RWPE2 (cell line): ENCODE data around the gene GMPPA.

Experiments
- ATAC-seq: fragments of 200-7000 bp; cut with Tn5 transposase; 3 replicates; pipeline ENCODE4 v1.9.1; 2021; ENCODE audit warnings: low read depth
- DNase-seq: peaks from one replicate; pipeline ENCODE4 v3.0.0-alpha.2; 2020; ENCODE audit warnings: low spot score
- H3K27ac ChIP-seq: fragments of 450-650 bp; 2 replicates; pipeline ENCODE4 v1.5.1; 2017; ENCODE audit warnings: mild to moderate bottlenecking; ENCODE audit not compliant: poor library complexity, severe bottlenecking
- H3K27me3 ChIP-seq: fragments of 250-450 bp; sonication (Bioruptor Pico); 2 replicates; pipeline ENCODE4 v1.5.1; 2021; ENCODE audit warnings: mild to moderate bottlenecking, moderate library complexity; ENCODE audit not compliant: insufficient read depth, poor library complexity, severe bottlenecking
- H3K36me3 ChIP-seq: fragments of 250-450 bp; sonication (Bioruptor Pico); 2 replicates; pipeline ENCODE4 v1.5.1; 2020; ENCODE audit warnings: low read depth, mild to moderate bottlenecking, moderate library complexity
- H3K4me1 ChIP-seq: fragments of 250-450 bp; sonication (Bioruptor Pico); 2 replicates; pipeline ENCODE4 v1.5.1; 2021; ENCODE audit warnings: mild to moderate bottlenecking, moderate library complexity; ENCODE audit not compliant: insufficient read depth, poor library complexity, severe bottlenecking
- H3K4me3 ChIP-seq: fragments of 250-450 bp; sonication (Bioruptor Pico); 2 replicates; pipeline ENCODE4 v1.5.1; 2021; ENCODE audit warnings: mild to moderate bottlenecking, moderate library complexity; ENCODE audit not compliant: severe bottlenecking
- H3K9me3 ChIP-seq: fragments of 250-450 bp; sonication (Bioruptor Pico); 2 replicates; pipeline ENCODE4 v1.5.1; 2021; ENCODE audit warnings: mild to moderate bottlenecking, moderate library complexity; ENCODE audit not compliant: severe bottlenecking
- CTCF ChIP-seq: fragments of 450-650 bp; IDR thresholded peaks from one replicate; pipeline ENCODE4 v1.5.1; 2017; ENCODE audit warnings: mild to moderate bottlenecking, moderate library complexity; ENCODE audit not compliant: poor library complexity, severe bottlenecking

Gene GMPPA

GRCh38 chr2:219514196-219514761 lies 15.6 kb downstream of the GMPPA start, which contains the start of gene ASIC4:
Gene ASIC4, plus strand, starts transcription at chr2:219514482. Its CDS starts 243 bp downstream, at chr2:219514725.
- TF ChIP-seq CTCF = no peak
- no peak within 1 kb of the TSS for H3K4me3 ChIP-seq

GRCh38 chr2:219514836-219515235 lies 16.1 kb downstream of the GMPPA start:
- TF ChIP-seq CTCF = no peak
- H3K4me3 ChIP-seq = no peak overlapping the region
- H3K36me3 ChIP-seq = no peaks in the 10 kb centered on the region
- H3K27me3 ChIP-seq = peaks cover 56% of the 10 kb centered on the region
- no peak overlapping the region for H3K27ac ChIP-seq
- ATAC-seq (no peak), DNase-seq (no peak)
- no peaks in the 10 kb centered on the region for H3K4me1 ChIP-seq
- no peaks in the 10 kb centered on the region for H3K9me3 ChIP-seq

More at GRCh38 chr2:219514196-219514761, 15.6 kb downstream of the GMPPA start, which contains the start of gene ASIC4:
- Histone ChIP-seq H3K27me3 (peaks cover 60% of the 10 kb centered on the region), H3K9me3 (no peaks in the 10 kb centered on the region), H3K4me1 (no peaks in the 10 kb centered on the region), H3K27ac (no peak within 1 kb of the TSS), H3K36me3 (no peaks in the 10 kb centered on the region)
- DNase-seq (no peak), ATAC-seq (no peak)

GRCh38 chr2:219515874-219516629 lies 17.4 kb downstream of the GMPPA start:
- Histone ChIP-seq H3K36me3 (no peaks in the 10 kb centered on the region), H3K27ac (no peak overlapping the region), H3K27me3 (peaks cover 44% of the 10 kb centered on the region), H3K4me1 (no peaks in the 10 kb centered on the region), H3K4me3 (no peak overlapping the region), H3K9me3 (no peaks in the 10 kb centered on the region)
- no peak for TF ChIP-seq CTCF
- ATAC-seq (no peak), DNase-seq (no peak)

- TF ChIP-seq CTCF = no peak
- Histone ChIP-seq H3K27ac (no peak overlapping the region), H3K4me3 (no peak overlapping the region), H3K4me1 (peaks cover 3% of the 10 kb centered on the region), H3K36me3 (no peaks in the 10 kb centered on the region), H3K9me3 (no peaks in the 10 kb centered on the region), H3K27me3 (peaks cover 39% of the 10 kb centered on the region)
- DNase-seq = no peak
- ATAC-seq = no peak
Observed at GRCh38 chr2:219516888-219517287, 18.2 kb downstream of the GMPPA start.
